Measurements from ENCODE around the gene TRMT10B.
A peak's percentile ranks its signal among the peaks of the same experiment; 100 is the strongest.

The TRMT10B gene

DNA sequence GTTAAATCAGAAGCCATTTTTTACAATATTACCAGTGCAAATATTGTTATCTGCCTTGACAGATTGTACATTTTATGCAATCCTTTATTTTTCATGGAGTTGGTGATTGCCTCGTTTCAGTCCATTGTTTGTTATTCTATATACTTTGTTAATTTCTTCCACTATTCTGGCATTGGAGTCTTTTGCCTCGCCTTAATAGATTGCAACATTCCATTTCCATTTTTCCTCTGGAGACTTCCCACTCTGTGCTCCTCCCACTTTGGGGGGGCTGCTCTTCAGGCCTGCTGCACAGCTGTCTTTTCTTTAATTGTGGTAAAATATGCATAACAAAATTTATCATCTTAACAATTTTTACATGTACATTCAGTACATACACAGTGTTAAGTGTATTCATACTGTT lies 42.6 kb downstream of the TRMT10B start:
- TF ChIP-seq, protein P1, sequence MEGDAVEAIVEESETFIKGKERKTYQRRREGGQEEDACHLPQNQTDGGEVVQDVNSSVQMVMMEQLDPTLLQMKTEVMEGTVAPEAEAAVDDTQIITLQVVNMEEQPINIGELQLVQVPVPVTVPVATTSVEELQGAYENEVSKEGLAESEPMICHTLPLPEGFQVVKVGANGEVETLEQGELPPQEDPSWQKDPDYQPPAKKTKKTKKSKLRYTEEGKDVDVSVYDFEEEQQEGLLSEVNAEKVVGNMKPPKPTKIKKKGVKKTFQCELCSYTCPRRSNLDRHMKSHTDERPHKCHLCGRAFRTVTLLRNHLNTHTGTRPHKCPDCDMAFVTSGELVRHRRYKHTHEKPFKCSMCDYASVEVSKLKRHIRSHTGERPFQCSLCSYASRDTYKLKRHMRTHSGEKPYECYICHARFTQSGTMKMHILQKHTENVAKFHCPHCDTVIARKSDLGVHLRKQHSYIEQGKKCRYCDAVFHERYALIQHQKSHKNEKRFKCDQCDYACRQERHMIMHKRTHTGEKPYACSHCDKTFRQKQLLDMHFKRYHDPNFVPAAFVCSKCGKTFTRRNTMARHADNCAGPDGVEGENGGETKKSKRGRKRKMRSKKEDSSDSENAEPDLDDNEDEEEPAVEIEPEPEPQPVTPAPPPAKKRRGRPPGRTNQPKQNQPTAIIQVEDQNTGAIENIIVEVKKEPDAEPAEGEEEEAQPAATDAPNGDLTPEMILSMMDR (IDR thresholded peaks at IDR 0.05; ENCODE audit: low read depth, low read length, poor library complexity, severe bottlenecking) = no peak
- TF ChIP-seq EZH2phosphoT487 (IDR thresholded peaks at IDR 0.05; ENCODE audit: borderline replicate concordance, low read length) = no peak
- Histone ChIP-seq H3K27ac (ENCODE audit: low read depth, low read length) (no peak overlapping the region), H3K79me2 (ENCODE audit: control insufficient read depth, low read length) (peaks cover 12% of the 10 kb centered on the region), H3K9me2 (replicated peaks; ENCODE audit: control insufficient read depth, low read length) (no peaks in the 10 kb centered on the region), H3K4me2 (ENCODE audit: low read length) (no peak overlapping the region), H3K36me3 (ENCODE audit: control insufficient read depth, low read length) (peaks cover 4% of the 10 kb centered on the region; the same call in 1 of the 2 replicates), H4K20me1 (ENCODE audit: control insufficient read depth, insufficient read depth, low read depth, low read length) (no peaks in the 10 kb centered on the region), H3K4me3 (ENCODE audit: low read length) (no peak overlapping the region), H3F3A (ENCODE audit: control insufficient read depth, insufficient read depth) (no peaks in the 10 kb centered on the region), H3K27me3 (ENCODE audit: control insufficient read depth, low read length) (peaks cover 3% of the 10 kb centered on the region; the same call in 1 of the 2 replicates), H3K4me1 (ENCODE audit: control insufficient read depth, low read length) (peaks cover 6% of the 10 kb centered on the region), H3K9me3 (ENCODE audit: control insufficient read depth, insufficient read depth, low read length) (no peaks in the 10 kb centered on the region)

DNA sequence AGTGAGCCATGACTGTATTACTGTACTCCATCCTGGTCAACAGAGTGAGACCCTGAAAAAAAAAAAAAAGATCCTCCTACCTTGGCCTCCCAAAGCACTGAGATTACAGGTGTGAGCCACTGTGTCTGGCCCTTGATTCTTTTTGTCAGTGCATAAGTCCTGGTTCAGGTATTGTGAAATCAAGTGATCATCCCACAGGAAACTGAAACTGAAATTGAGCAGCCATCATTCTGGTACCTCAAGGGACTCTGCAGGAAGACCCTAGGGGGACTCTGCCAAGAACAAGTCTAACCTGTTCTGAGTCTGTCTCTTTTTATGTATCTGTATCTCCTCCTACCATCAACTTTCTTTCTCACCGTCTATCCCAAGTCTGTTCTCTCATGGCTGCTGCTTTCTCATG lies 45.1 kb downstream of the TRMT10B start:
- Histone ChIP-seq H3K9me2 (replicated peaks; ENCODE audit: control insufficient read depth, low read length) (no peaks in the 10 kb centered on the region), H3K36me3 (ENCODE audit: control insufficient read depth, low read length) (peaks cover 23% of the 10 kb centered on the region), H3K79me2 (ENCODE audit: control insufficient read depth, low read length) (peaks cover 36% of the 10 kb centered on the region), H3K4me2 (ENCODE audit: low read length) (no peak overlapping the region), H3K27me3 (ENCODE audit: control insufficient read depth, low read length) (peaks cover 3% of the 10 kb centered on the region; the same call in 1 of the 2 replicates), H3K4me1 (ENCODE audit: control insufficient read depth, low read length) (peaks cover 23% of the 10 kb centered on the region), H3K27ac (ENCODE audit: low read depth, low read length) (no peak overlapping the region), H3K9me3 (ENCODE audit: control insufficient read depth, insufficient read depth, low read length) (no peaks in the 10 kb centered on the region), H4K20me1 (ENCODE audit: control insufficient read depth, insufficient read depth, low read depth, low read length) (peaks cover 11% of the 10 kb centered on the region), H3K4me3 (ENCODE audit: low read length) (no peak overlapping the region), H3F3A (ENCODE audit: control insufficient read depth, insufficient read depth) (no peaks in the 10 kb centered on the region)
- no peak for TF ChIP-seq EZH2phosphoT487 (IDR thresholded peaks at IDR 0.05; ENCODE audit: borderline replicate concordance, low read length)

DNA sequence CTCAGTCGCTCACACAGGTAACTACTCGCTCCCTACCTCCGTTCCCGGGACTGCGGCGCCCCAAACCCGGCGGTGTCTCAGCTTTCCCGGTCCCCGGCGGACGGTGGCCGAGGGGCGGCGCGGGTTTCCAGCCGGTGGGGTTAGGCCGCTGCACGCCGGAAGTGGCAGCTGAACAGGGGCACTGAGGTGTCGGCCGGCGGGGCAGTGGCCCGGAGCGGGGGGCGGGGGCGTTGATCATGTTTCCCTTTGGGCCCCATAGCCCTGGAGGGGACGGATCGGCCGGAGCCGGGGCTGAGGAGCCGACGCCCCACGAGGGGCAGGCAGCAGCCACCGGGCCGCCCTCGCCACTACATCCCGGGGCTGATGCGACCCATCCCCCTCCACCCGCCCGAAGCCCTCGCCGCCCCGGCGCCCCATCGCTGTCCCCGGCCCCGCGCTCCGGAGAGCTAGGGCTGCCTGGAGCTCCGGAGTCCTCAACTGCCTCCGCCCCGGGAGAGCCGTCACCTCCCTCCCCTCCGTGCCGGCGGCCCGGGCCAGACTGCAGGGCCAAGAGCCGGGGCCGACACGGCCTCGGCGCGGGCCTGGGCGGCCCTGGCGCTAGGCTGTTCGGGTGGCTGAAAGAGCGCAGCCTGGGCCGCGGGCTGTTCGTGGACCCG lies 47.2 kb downstream of the TRMT10B start, which contains the start of gene DCAF10:
Gene DCAF10, plus strand, starts transcription at position 167 of the 656 bp plus-strand sequence. Its CDS starts 70 bp downstream, at position 237.
- peak within 1 kb of the TSS; percentile 93 for H3K4me2 ChIP-seq (ENCODE audit: low read length)
- H3K9me2 ChIP-seq (replicated peaks; ENCODE audit: control insufficient read depth, low read length) = no peaks in the 10 kb centered on the region
- H3K9me3 ChIP-seq (ENCODE audit: control insufficient read depth, insufficient read depth, low read length) = no peaks in the 10 kb centered on the region
- H3F3A ChIP-seq (ENCODE audit: control insufficient read depth, insufficient read depth) = no peaks in the 10 kb centered on the region
- peaks cover 26% of the 10 kb centered on the region for H3K36me3 ChIP-seq (ENCODE audit: control insufficient read depth, low read length)
- H3K4me3 ChIP-seq (ENCODE audit: low read length) = peak within 1 kb of the TSS; percentile 88
- no peaks in the 10 kb centered on the region for H3K27me3 ChIP-seq (ENCODE audit: control insufficient read depth, low read length)
- peaks cover 23% of the 10 kb centered on the region for H3K4me1 ChIP-seq (ENCODE audit: control insufficient read depth, low read length)
- H3K27ac ChIP-seq (ENCODE audit: low read depth, low read length) = peak within 1 kb of the TSS; percentile 62
- H3K79me2 ChIP-seq (ENCODE audit: control insufficient read depth, low read length) = peaks cover 57% of the 10 kb centered on the region
- TF ChIP-seq, protein P1 (IDR thresholded peaks at IDR 0.05; ENCODE audit: low read depth, low read length, poor library complexity, severe bottlenecking) = no peak
- TF ChIP-seq EZH2phosphoT487 (IDR thresholded peaks at IDR 0.05; ENCODE audit: borderline replicate concordance, low read length) = no peak
- peaks cover 11% of the 10 kb centered on the region for H4K20me1 ChIP-seq (ENCODE audit: control insufficient read depth, insufficient read depth, low read depth, low read length)

DNA sequence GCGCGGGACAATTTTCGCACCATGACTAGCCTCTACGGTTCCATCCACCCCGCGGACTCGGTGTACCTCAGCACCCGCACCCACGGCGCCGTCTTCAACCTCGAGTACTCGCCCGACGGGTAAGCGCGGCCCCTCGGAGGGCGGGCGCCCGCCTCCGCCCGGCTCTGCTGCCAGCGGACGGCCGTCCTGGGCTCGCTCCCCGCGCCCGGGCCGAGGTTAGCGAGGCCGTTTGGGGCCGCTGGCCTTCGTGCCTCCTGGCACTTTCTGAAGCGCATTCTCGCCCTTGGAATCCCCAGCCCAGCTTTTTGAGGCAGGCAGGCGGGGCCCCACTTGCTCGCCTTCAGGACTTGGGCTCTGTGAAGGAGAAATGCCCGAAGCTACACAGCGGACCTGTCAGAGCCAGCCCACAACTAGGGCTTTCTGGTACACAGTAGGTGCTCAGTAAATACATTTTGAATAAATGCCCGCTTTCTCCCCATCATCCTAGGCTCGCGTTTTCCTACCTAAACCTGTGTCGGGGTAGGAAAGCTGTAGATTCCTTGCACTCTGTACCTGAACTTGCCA lies 47.8 kb downstream of the TRMT10B start:
- Histone ChIP-seq H3K4me2 (ENCODE audit: low read length) (peak overlapping the region; percentile 93), H3K36me3 (ENCODE audit: control insufficient read depth, low read length) (peaks cover 26% of the 10 kb centered on the region), H3K4me3 (ENCODE audit: low read length) (peak overlapping the region; percentile 88), H4K20me1 (ENCODE audit: control insufficient read depth, insufficient read depth, low read depth, low read length) (peaks cover 11% of the 10 kb centered on the region), H3K79me2 (ENCODE audit: control insufficient read depth, low read length) (peaks cover 63% of the 10 kb centered on the region), H3K27ac (ENCODE audit: low read depth, low read length) (peak overlapping the region; percentile 62), H3K4me1 (ENCODE audit: control insufficient read depth, low read length) (peaks cover 23% of the 10 kb centered on the region), H3K9me2 (replicated peaks; ENCODE audit: control insufficient read depth, low read length) (no peaks in the 10 kb centered on the region), H3K27me3 (ENCODE audit: control insufficient read depth, low read length) (no peaks in the 10 kb centered on the region), H3K9me3 (ENCODE audit: control insufficient read depth, insufficient read depth, low read length) (no peaks in the 10 kb centered on the region), H3F3A (ENCODE audit: control insufficient read depth, insufficient read depth) (no peaks in the 10 kb centered on the region)
- TF ChIP-seq, protein P1 (IDR thresholded peaks at IDR 0.05; ENCODE audit: low read depth, low read length, poor library complexity, severe bottlenecking) = no peak
- TF ChIP-seq EZH2phosphoT487 (IDR thresholded peaks at IDR 0.05; ENCODE audit: borderline replicate concordance, low read length) = no peak
